DND-41 (cell line): ENCODE data around the gene GPR27.

Experiments
- EZH2 ChIP-seq: IDR thresholded peaks from 3 replicates; pipeline ENCODE4 v1.6.1; 2012; ENCODE audit warnings: borderline replicate concordance, low read depth, mild to moderate bottlenecking, moderate library complexity, low read length, inconsistent platforms; ENCODE audit not compliant: severe bottlenecking
- TF ChIP-seq, protein P1 (sequence below): IDR thresholded peaks from 2 replicates; pipeline ENCODE4 v1.5.1; 2012; ENCODE audit warnings: borderline replicate concordance, low read length, moderate library complexity, mild to moderate bottlenecking; ENCODE audit not compliant: poor library complexity, severe bottlenecking; ENCODE audit errors: extremely low read depth

DNA sequence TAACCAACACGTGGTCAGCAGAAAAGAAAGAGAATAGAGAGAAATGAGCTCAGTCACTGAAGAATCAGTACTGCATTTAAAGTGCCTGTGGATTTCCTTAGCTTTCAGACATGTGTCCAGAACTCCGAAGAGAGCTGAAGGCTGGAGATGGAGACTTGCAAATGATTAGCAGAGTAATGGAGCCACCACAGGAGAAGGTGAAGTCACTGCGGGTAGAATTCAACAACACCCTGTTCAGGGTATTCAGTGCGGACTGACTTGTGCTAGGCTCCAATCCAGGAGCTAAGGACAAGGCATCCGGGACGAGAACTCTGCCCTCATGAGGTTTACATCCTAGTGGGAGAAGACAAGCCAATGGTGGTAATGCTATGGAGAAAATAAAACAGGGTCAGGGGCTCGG lies 32.7 kb upstream of the GPR27 start:
- TF ChIP-seq, protein P1, sequence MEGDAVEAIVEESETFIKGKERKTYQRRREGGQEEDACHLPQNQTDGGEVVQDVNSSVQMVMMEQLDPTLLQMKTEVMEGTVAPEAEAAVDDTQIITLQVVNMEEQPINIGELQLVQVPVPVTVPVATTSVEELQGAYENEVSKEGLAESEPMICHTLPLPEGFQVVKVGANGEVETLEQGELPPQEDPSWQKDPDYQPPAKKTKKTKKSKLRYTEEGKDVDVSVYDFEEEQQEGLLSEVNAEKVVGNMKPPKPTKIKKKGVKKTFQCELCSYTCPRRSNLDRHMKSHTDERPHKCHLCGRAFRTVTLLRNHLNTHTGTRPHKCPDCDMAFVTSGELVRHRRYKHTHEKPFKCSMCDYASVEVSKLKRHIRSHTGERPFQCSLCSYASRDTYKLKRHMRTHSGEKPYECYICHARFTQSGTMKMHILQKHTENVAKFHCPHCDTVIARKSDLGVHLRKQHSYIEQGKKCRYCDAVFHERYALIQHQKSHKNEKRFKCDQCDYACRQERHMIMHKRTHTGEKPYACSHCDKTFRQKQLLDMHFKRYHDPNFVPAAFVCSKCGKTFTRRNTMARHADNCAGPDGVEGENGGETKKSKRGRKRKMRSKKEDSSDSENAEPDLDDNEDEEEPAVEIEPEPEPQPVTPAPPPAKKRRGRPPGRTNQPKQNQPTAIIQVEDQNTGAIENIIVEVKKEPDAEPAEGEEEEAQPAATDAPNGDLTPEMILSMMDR, result no peak
- TF ChIP-seq EZH2, result no peak
